ENCODE data around the gene LDLR.
"Not testable (repeated sequence)": the region's sequence is repeated elsewhere in the genome, so short reads cannot be mapped to it uniquely, and the experiment has no call there.

Gene LDLR

GRCh38 chr19:11152318-11153062 is 63.2 kb downstream of the LDLR start:
- H3K4me3 ChIP-seq (ENCODE audit: low read length in 2 of 2): no peak overlapping the region
- H3K4me1 ChIP-seq (ENCODE audit: control insufficient read depth in 2 of 2, insufficient read depth in 2 of 2, low read length in 2 of 2): peaks cover 14 to 15% of the 10 kb centered on the region in 2 donors
- H3K9ac ChIP-seq (ENCODE audit: low read depth in 1 of 2, low read length in 2 of 2): peak overlapping the region in 1 of 2 donors; percentile 15
- H3K36me3 ChIP-seq (ENCODE audit: control insufficient read depth in 2 of 2, insufficient read depth in 2 of 2, low read length in 2 of 2): no peaks in the 10 kb centered on the region
- H3K9me3 ChIP-seq (ENCODE audit: control insufficient read depth in 2 of 2, low read length in 2 of 2): no peaks in the 10 kb centered on the region
- H3K27ac ChIP-seq (ENCODE audit: low read depth in 2 of 2, low read length in 2 of 2): peak overlapping the region; percentile 35 to 38
- no peaks in the 10 kb centered on the region for H3K27me3 ChIP-seq (ENCODE audit: control insufficient read depth in 2 of 2, insufficient read depth in 2 of 2, low read length in 2 of 2)

- peak overlapping the region in 1 of 2 donors; percentile 83 for H3K4me3 ChIP-seq (ENCODE audit: low read length in 2 of 2)
- H3K27ac ChIP-seq (ENCODE audit: low read depth in 2 of 2, low read length in 2 of 2): no peak overlapping the region
- H3K9ac ChIP-seq (ENCODE audit: low read depth in 1 of 2, low read length in 2 of 2): peak overlapping the region in 1 of 2 donors; percentile 62
- H3K9me3 ChIP-seq (ENCODE audit: control insufficient read depth in 2 of 2, low read length in 2 of 2): no peaks in the 10 kb centered on the region
- peaks cover 14 to 15% of the 10 kb centered on the region in 2 donors for H3K4me1 ChIP-seq (ENCODE audit: control insufficient read depth in 2 of 2, insufficient read depth in 2 of 2, low read length in 2 of 2)
- no peaks in the 10 kb centered on the region for H3K36me3 ChIP-seq (ENCODE audit: control insufficient read depth in 2 of 2, insufficient read depth in 2 of 2, low read length in 2 of 2)
- H3K27me3 ChIP-seq (ENCODE audit: control insufficient read depth in 2 of 2, insufficient read depth in 2 of 2, low read length in 2 of 2): no peaks in the 10 kb centered on the region
Observed at GRCh38 chr19:11154683-11155047, 65.4 kb downstream of the LDLR start.

GRCh38 chr19:11155373-11156120 is 66.3 kb downstream of the LDLR start, which contains the start of gene SPC24:
TSS of gene SPC24 (minus strand) at chr19:11155782. CDS start at chr19:11155776, 6 bp downstream.
- Histone ChIP-seq H3K9me3 (ENCODE audit: control insufficient read depth in 2 of 2, low read length in 2 of 2) (no peaks in the 10 kb centered on the region), H3K4me1 (ENCODE audit: control insufficient read depth in 2 of 2, insufficient read depth in 2 of 2, low read length in 2 of 2) (peaks cover 14 to 15% of the 10 kb centered on the region in 2 donors), H3K27me3 (ENCODE audit: control insufficient read depth in 2 of 2, insufficient read depth in 2 of 2, low read length in 2 of 2) (no peaks in the 10 kb centered on the region), H3K36me3 (ENCODE audit: control insufficient read depth in 2 of 2, insufficient read depth in 2 of 2, low read length in 2 of 2) (no peaks in the 10 kb centered on the region), H3K4me3 (ENCODE audit: low read length in 2 of 2) (peak within 1 kb of the TSS; percentile 83 to 85), H3K9ac (ENCODE audit: low read depth in 1 of 2, low read length in 2 of 2) (peak within 1 kb of the TSS; percentile 62 to 70), H3K27ac (ENCODE audit: low read depth in 2 of 2, low read length in 2 of 2) (peak within 1 kb of the TSS in 1 of 2 donors; percentile 48)

- no peak overlapping the region for H3K9ac ChIP-seq (ENCODE audit: low read depth in 1 of 2, low read length in 2 of 2)
- peak overlapping the region in 1 of 2 donors; percentile 29 for H3K27ac ChIP-seq (ENCODE audit: low read depth in 2 of 2, low read length in 2 of 2)
- H3K36me3 ChIP-seq (ENCODE audit: control insufficient read depth in 2 of 2, insufficient read depth in 2 of 2, low read length in 2 of 2): no peaks in the 10 kb centered on the region
- H3K9me3 ChIP-seq (ENCODE audit: control insufficient read depth in 2 of 2, low read length in 2 of 2): no peaks in the 10 kb centered on the region
- H3K4me1 ChIP-seq (ENCODE audit: control insufficient read depth in 2 of 2, insufficient read depth in 2 of 2, low read length in 2 of 2): peaks cover 8 to 17% of the 10 kb centered on the region in 2 donors
- no peaks in the 10 kb centered on the region for H3K27me3 ChIP-seq (ENCODE audit: control insufficient read depth in 2 of 2, insufficient read depth in 2 of 2, low read length in 2 of 2)
- H3K4me3 ChIP-seq (ENCODE audit: low read length in 2 of 2): no peak overlapping the region
Observed at GRCh38 chr19:11159598-11160439, 70.6 kb downstream of the LDLR start.

GRCh38 chr19:11160440-11160768 is 71.1 kb downstream of the LDLR start:
- not testable (repeated sequence) for H3K27ac ChIP-seq (ENCODE audit: low read depth in 2 of 2, low read length in 2 of 2)
- H3K4me1 ChIP-seq (ENCODE audit: control insufficient read depth in 2 of 2, insufficient read depth in 2 of 2, low read length in 2 of 2): peaks cover 6 to 12% of the 10 kb centered on the region in 2 donors

GRCh38 chr19:11164296-11164695 is 75.0 kb downstream of the LDLR start:
- no peak overlapping the region for H3K4me3 ChIP-seq (ENCODE audit: low read length in 2 of 2)
- peak overlapping the region; percentile 71 for H3K27ac ChIP-seq (ENCODE audit: low read depth in 2 of 2, low read length in 2 of 2)
- peaks cover 3 to 16% of the 10 kb centered on the region in 2 donors for H3K4me1 ChIP-seq (ENCODE audit: control insufficient read depth in 2 of 2, insufficient read depth in 2 of 2, low read length in 2 of 2)
- H3K9ac ChIP-seq (ENCODE audit: low read depth in 1 of 2, low read length in 2 of 2): no peak overlapping the region
- H3K9me3 ChIP-seq (ENCODE audit: control insufficient read depth in 2 of 2, low read length in 2 of 2): no peaks in the 10 kb centered on the region
- H3K36me3 ChIP-seq (ENCODE audit: control insufficient read depth in 2 of 2, insufficient read depth in 2 of 2, low read length in 2 of 2): peaks cover 5 to 7% of the 10 kb centered on the region in 2 donors
- no peaks in the 10 kb centered on the region for H3K27me3 ChIP-seq (ENCODE audit: control insufficient read depth in 2 of 2, insufficient read depth in 2 of 2, low read length in 2 of 2)

More at GRCh38 chr19:11160440-11160768, 71.1 kb downstream of the LDLR start:
- not testable (repeated sequence) for H3K4me3 ChIP-seq (ENCODE audit: low read length in 2 of 2); H3K27me3 ChIP-seq (ENCODE audit: control insufficient read depth in 2 of 2, insufficient read depth in 2 of 2, low read length in 2 of 2); H3K36me3 ChIP-seq (ENCODE audit: control insufficient read depth in 2 of 2, insufficient read depth in 2 of 2, low read length in 2 of 2); H3K9ac ChIP-seq (ENCODE audit: low read depth in 1 of 2, low read length in 2 of 2); H3K9me3 ChIP-seq (ENCODE audit: control insufficient read depth in 2 of 2, low read length in 2 of 2)

GRCh38 chr19:11164879-11165406 is 75.7 kb downstream of the LDLR start:
- peaks cover 3 to 16% of the 10 kb centered on the region in 2 donors for H3K4me1 ChIP-seq (ENCODE audit: control insufficient read depth in 2 of 2, insufficient read depth in 2 of 2, low read length in 2 of 2)
- H3K9ac ChIP-seq (ENCODE audit: low read depth in 1 of 2, low read length in 2 of 2): no peak overlapping the region
- H3K4me3 ChIP-seq (ENCODE audit: low read length in 2 of 2): no peak overlapping the region
- no peaks in the 10 kb centered on the region for H3K9me3 ChIP-seq (ENCODE audit: control insufficient read depth in 2 of 2, low read length in 2 of 2)
- peak overlapping the region; percentile 71 for H3K27ac ChIP-seq (ENCODE audit: low read depth in 2 of 2, low read length in 2 of 2)
- H3K36me3 ChIP-seq (ENCODE audit: control insufficient read depth in 2 of 2, insufficient read depth in 2 of 2, low read length in 2 of 2): peaks cover 7 to 9% of the 10 kb centered on the region in 2 donors
- no peaks in the 10 kb centered on the region for H3K27me3 ChIP-seq (ENCODE audit: control insufficient read depth in 2 of 2, insufficient read depth in 2 of 2, low read length in 2 of 2)

GRCh38 chr19:11165486-11166030 is 76.3 kb downstream of the LDLR start:
- H3K36me3 ChIP-seq (ENCODE audit: control insufficient read depth in 2 of 2, insufficient read depth in 2 of 2, low read length in 2 of 2): peaks cover 10 to 12% of the 10 kb centered on the region in 2 donors
- no peak overlapping the region for H3K4me3 ChIP-seq (ENCODE audit: low read length in 2 of 2)
- no peaks in the 10 kb centered on the region for H3K9me3 ChIP-seq (ENCODE audit: control insufficient read depth in 2 of 2, low read length in 2 of 2)
- H3K9ac ChIP-seq (ENCODE audit: low read depth in 1 of 2, low read length in 2 of 2): no peak overlapping the region
- peaks cover 3 to 16% of the 10 kb centered on the region in 2 donors for H3K4me1 ChIP-seq (ENCODE audit: control insufficient read depth in 2 of 2, insufficient read depth in 2 of 2, low read length in 2 of 2)
- no peaks in the 10 kb centered on the region for H3K27me3 ChIP-seq (ENCODE audit: control insufficient read depth in 2 of 2, insufficient read depth in 2 of 2, low read length in 2 of 2)
- peak overlapping the region; percentile 71 for H3K27ac ChIP-seq (ENCODE audit: low read depth in 2 of 2, low read length in 2 of 2)

GRCh38 chr19:11166281-11167142 is 77.2 kb downstream of the LDLR start:
- Histone ChIP-seq H3K27ac (ENCODE audit: low read depth in 2 of 2, low read length in 2 of 2) (peak overlapping the region; percentile 65 to 71), H3K27me3 (ENCODE audit: control insufficient read depth in 2 of 2, insufficient read depth in 2 of 2, low read length in 2 of 2) (no peaks in the 10 kb centered on the region), H3K9me3 (ENCODE audit: control insufficient read depth in 2 of 2, low read length in 2 of 2) (no peaks in the 10 kb centered on the region), H3K4me3 (ENCODE audit: low read length in 2 of 2) (no peak overlapping the region), H3K36me3 (ENCODE audit: control insufficient read depth in 2 of 2, insufficient read depth in 2 of 2, low read length in 2 of 2) (peaks cover 11 to 12% of the 10 kb centered on the region in 2 donors), H3K9ac (ENCODE audit: low read depth in 1 of 2, low read length in 2 of 2) (no peak overlapping the region), H3K4me1 (ENCODE audit: control insufficient read depth in 2 of 2, insufficient read depth in 2 of 2, low read length in 2 of 2) (peaks cover 3 to 16% of the 10 kb centered on the region in 2 donors)
